Gastrocnemius medialis (tissue), 4 donors: ENCODE data around the gene MOB3B. TPM values are rescaled to one million over a fixed set of nuclear protein-coding genes. Genes with fewer than 3 reads are reported as not detected.
A peak's percentile ranks its signal among the peaks of the same experiment; 100 is the strongest.

ENCODE experiments used
- ATAC-seq, 2 donors: fragments of 150-250 bp; one replicate each; pipeline ENCODE4 v1.9.1; 2016
- DNase-seq, 2 donors: peaks; one replicate each; pipeline ENCODE4 v3.0.0-alpha.2; 2019
- H3K27ac ChIP-seq, 4 donors: fragments of 200-600 bp; sonication (generic); 1 replicate in 1 of 4; 2 replicates in 3 of 4; pipeline ENCODE4 v1.5.1; 2016 to 2018; ENCODE audit warnings: mild to moderate bottlenecking in 2 of 4, moderate library complexity in 1 of 4
- H3K27me3 ChIP-seq, 3 donors: fragments of 200-600 bp; sonication (generic) in 2 of 3; 1 replicate in 1 of 3; 2 replicates in 2 of 3; pipeline versions ENCODE4 v1.5.1 to v1.6.0; 2016 to 2019; ENCODE audit warnings: mild to moderate bottlenecking in 1 of 3, moderate library complexity in 1 of 3
- H3K36me3 ChIP-seq, 2 donors: fragments of 200-600 bp; sonication (generic) in 1 of 2; one replicate each; pipeline ENCODE4 v1.5.1; 2017 to 2018
- H3K4me1 ChIP-seq, 2 donors: fragments of 200-600 bp; sonication (generic) in 1 of 2; one replicate each; pipeline ENCODE4 v1.5.1; 2016 to 2017; ENCODE audit warnings: mild to moderate bottlenecking in 2 of 2
- H3K4me3 ChIP-seq, 4 donors: fragments of 200-600 bp; sonication (generic) in 3 of 4; 1 replicate in 1 of 4; 2 replicates in 3 of 4; pipeline ENCODE4 v1.5.1; 2016 to 2019; ENCODE audit warnings: mild to moderate bottlenecking in 2 of 4
- H3K9me3 ChIP-seq, 3 donors: fragments of 200-600 bp; sonication (generic) in 2 of 3; 1 replicate in 1 of 3; 2 replicates in 2 of 3; pipeline ENCODE4 v1.5.1; 2016 to 2019
- POLR2A ChIP-seq, 2 donors: fragments of 450-650 bp; IDR thresholded peaks; one replicate each; pipeline ENCODE4 v1.6.1; 2017; ENCODE audit warnings: antibody characterized with exemption in 2 of 2, mild to moderate bottlenecking in 2 of 2, moderate library complexity in 2 of 2
- in situ Hi-C, 4 donors: fragments of 200-750 bp; cut with MboI; loops; one replicate each; pipeline versions ENCODE4 v1.15.0 to v1.8.0; 2017; ENCODE audit warnings: low sequenced_read_pairs in 4 of 4
- intact Hi-C: fragments of 100-400 bp; cut with DNase I; formaldehyde crosslinking; loops from one replicate; pipeline ENCODE4 v1.15.1; 2023; ENCODE audit warnings: low total_unique reads
- total RNA-seq, 4 donors: library from RNA; depleted of rRNA; stranded (reverse); fragments of >200 nt; gene quantifications; one replicate each; pipeline versions ENCODE4 v1.1.0 to v1.2.3, GENCODE V29; 2016
- TF ChIP-seq, protein P1 (sequence below), 5 experiments: fragments of 450-650 bp in 3 of 5; fragments of 200-600 bp in 2 of 5; sonication (generic) in 2 of 5; IDR thresholded peaks in 4 of 5; conservative IDR thresholded peaks in 1 of 5; 1 replicate in 4 of 5; 2 replicates in 1 of 5; pipeline ENCODE4 v1.5.1; 2016 to 2019; ENCODE audit warnings: antibody characterized with exemption in 5 of 5, mild to moderate bottlenecking in 3 of 5, moderate library complexity in 3 of 5

MOB3B gene
- total RNA-seq, 4 donors from 2014 or later, result 3.4 to 16.3 (median 12.7) TPM

GRCh38 chr9:27534658-27535209, 5.1 kb upstream of the MOB3B start:
- Histone ChIP-seq H3K36me3 (no peaks in the 10 kb centered on the region), H3K27ac (peak overlapping the region; percentile 43 to 65 (median 54)), H3K4me3 (no peak overlapping the region), H3K9me3 (no peaks in the 10 kb centered on the region), H3K4me1 (peaks cover 30 to 36% of the 10 kb centered on the region in 2 donors), H3K27me3 (no peaks in the 10 kb centered on the region)
- DNase-seq, result no peak
- no peak for ATAC-seq
- TF ChIP-seq, protein P1, sequence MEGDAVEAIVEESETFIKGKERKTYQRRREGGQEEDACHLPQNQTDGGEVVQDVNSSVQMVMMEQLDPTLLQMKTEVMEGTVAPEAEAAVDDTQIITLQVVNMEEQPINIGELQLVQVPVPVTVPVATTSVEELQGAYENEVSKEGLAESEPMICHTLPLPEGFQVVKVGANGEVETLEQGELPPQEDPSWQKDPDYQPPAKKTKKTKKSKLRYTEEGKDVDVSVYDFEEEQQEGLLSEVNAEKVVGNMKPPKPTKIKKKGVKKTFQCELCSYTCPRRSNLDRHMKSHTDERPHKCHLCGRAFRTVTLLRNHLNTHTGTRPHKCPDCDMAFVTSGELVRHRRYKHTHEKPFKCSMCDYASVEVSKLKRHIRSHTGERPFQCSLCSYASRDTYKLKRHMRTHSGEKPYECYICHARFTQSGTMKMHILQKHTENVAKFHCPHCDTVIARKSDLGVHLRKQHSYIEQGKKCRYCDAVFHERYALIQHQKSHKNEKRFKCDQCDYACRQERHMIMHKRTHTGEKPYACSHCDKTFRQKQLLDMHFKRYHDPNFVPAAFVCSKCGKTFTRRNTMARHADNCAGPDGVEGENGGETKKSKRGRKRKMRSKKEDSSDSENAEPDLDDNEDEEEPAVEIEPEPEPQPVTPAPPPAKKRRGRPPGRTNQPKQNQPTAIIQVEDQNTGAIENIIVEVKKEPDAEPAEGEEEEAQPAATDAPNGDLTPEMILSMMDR (IDR thresholded peaks at IDR 0.05 in 4 of 5, conservative IDR thresholded peaks at IDR 0.05 in 1 of 5), result no peak
- TF ChIP-seq POLR2A (IDR thresholded peaks at IDR 0.05), result no peak
- in situ Hi-C loops, result loop anchor here in 1 of 4 donors (10.0 kb wide), 1 partner anchor 70 kb away; no protein-coding TSS in a partner anchor
- intact Hi-C loops, result no loop called here

GRCh38 chr9:27534131-27534530, 4.5 kb upstream of the MOB3B start:
- in situ Hi-C loops, result loop anchor here in 1 of 4 donors (10.0 kb wide), 1 partner anchor 69 kb away; no protein-coding TSS in a partner anchor
- Histone ChIP-seq H3K27ac (peak overlapping the region; percentile 43 to 65 (median 54)), H3K9me3 (no peaks in the 10 kb centered on the region), H3K27me3 (no peaks in the 10 kb centered on the region), H3K4me3 (no peak overlapping the region), H3K36me3 (no peaks in the 10 kb centered on the region), H3K4me1 (peaks cover 25 to 30% of the 10 kb centered on the region in 2 donors)
- intact Hi-C loops, result no loop called here
- ATAC-seq (no peak), DNase-seq (no peak)
- no peak for TF ChIP-seq POLR2A (IDR thresholded peaks at IDR 0.05)
- TF ChIP-seq, protein P1 (IDR thresholded peaks at IDR 0.05 in 4 of 5, conservative IDR thresholded peaks at IDR 0.05 in 1 of 5), result no peak

DNA sequence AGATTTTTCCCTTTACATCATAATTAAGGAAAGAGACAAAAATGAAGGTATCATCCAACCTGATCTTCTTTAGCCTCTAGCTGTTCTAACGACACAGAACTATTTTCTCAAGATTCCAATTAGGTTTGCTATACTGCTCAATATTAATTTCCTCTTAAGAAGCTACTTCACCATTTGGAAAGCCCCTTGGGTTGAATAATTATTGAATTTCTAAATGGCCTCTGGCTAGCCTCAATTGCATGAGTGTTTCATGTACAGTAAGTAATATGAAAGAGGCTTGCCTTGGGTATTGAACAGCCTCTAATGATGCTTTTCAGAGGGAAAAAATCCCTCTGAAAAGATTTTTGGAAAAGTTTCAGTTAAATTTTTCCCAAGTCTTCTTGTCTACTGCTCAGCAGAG, 3.7 kb upstream of the MOB3B start:
- ATAC-seq (no peak), DNase-seq (no peak)
- H3K27me3 ChIP-seq, result no peaks in the 10 kb centered on the region
- H3K36me3 ChIP-seq, result no peaks in the 10 kb centered on the region
- in situ Hi-C loops (loop anchor here in 1 of 4 donors (10.0 kb wide), 1 partner anchor 69 kb away; no protein-coding TSS in a partner anchor), intact Hi-C loops (no loop called here)
- H3K4me3 ChIP-seq, result no peak overlapping the region
- no peaks in the 10 kb centered on the region for H3K9me3 ChIP-seq
- peaks cover 16 to 22% of the 10 kb centered on the region in 2 donors for H3K4me1 ChIP-seq
- peak overlapping the region in 1 of 4 donors; percentile 65 for H3K27ac ChIP-seq
- TF ChIP-seq POLR2A (IDR thresholded peaks at IDR 0.05), result no peak

DNA sequence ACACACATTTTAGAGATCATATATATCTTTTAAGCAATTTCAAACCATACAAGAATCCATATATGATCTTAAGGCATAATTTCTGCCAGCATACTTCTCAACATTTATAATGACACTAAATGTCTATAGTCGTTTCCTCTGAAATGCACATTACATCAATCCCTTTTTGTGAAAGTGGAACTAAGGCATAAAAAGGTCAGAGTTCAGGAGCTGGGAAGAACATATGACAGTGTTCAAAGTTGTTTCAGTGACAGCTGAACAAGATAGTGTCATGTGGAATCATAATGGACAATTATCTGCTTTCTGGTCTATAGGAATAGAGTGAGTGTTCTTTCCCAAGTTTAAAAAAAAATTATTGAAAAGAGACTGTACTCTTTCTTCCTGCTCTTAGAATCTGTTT, 2.4 kb upstream of the MOB3B start:
- Histone ChIP-seq H3K27me3 (no peaks in the 10 kb centered on the region), H3K4me1 (peaks cover 12 to 22% of the 10 kb centered on the region in 2 donors), H3K9me3 (no peaks in the 10 kb centered on the region), H3K4me3 (no peak overlapping the region), H3K36me3 (no peaks in the 10 kb centered on the region), H3K27ac (no peak overlapping the region)
- TF ChIP-seq POLR2A (IDR thresholded peaks at IDR 0.05), result no peak
- TF ChIP-seq, protein P1 (IDR thresholded peaks at IDR 0.05 in 4 of 5, conservative IDR thresholded peaks at IDR 0.05 in 1 of 5), result no peak
- DNase-seq, result no peak
- ATAC-seq, result no peak
- intact Hi-C loops (no loop called here), in situ Hi-C loops (loop anchor here in 1 of 4 donors (10.0 kb wide), 1 partner anchor 67 kb away; no protein-coding TSS in a partner anchor)

GRCh38 chr9:27530915-27531755, 1.5 kb upstream of the MOB3B start:
- Histone ChIP-seq H3K9me3 (no peaks in the 10 kb centered on the region), H3K4me3 (no peak overlapping the region), H3K36me3 (no peaks in the 10 kb centered on the region), H3K4me1 (peaks cover 15 to 18% of the 10 kb centered on the region in 2 donors), H3K27ac (no peak overlapping the region), H3K27me3 (no peaks in the 10 kb centered on the region)
- in situ Hi-C loops (loop anchor here in 1 of 4 donors (10.0 kb wide), 1 partner anchor 66 kb away; no protein-coding TSS in a partner anchor), intact Hi-C loops (no loop called here)
- DNase-seq (no peak), ATAC-seq (no peak)
- TF ChIP-seq POLR2A (IDR thresholded peaks at IDR 0.05), result no peak
- TF ChIP-seq, protein P1 (IDR thresholded peaks at IDR 0.05 in 4 of 5, conservative IDR thresholded peaks at IDR 0.05 in 1 of 5), result no peak
